ENCODE results near the gene SLC6A7. TPM values are rescaled to one million over a fixed set of nuclear protein-coding genes. Genes with fewer than 3 reads are reported as not detected.

SLC6A7 gene
- total RNA-seq, 2 donors from 2014 or later, result not detected

- no peak for DNase-seq (ENCODE audit: low spot score)
- no peak for TF ChIP-seq CTCF (IDR thresholded peaks at IDR 0.05)
- Histone ChIP-seq H3K9me3 (no peaks in the 10 kb centered on the region), H3K36me3 (no peaks in the 10 kb centered on the region), H3K27ac (no peak overlapping the region), H3K4me1 (peaks cover 0 to 4% of the 10 kb centered on the region in 2 donors), H3K27me3 (no peaks in the 10 kb centered on the region), H3K4me3 (no peak overlapping the region)
Measured at GRCh38 chr5:150239099-150239793, 49.4 kb downstream of the SLC6A7 start.

- no peaks in the 10 kb centered on the region for H3K36me3 ChIP-seq
- TF ChIP-seq CTCF (IDR thresholded peaks at IDR 0.05), result no peak
- H3K9me3 ChIP-seq, result no peaks in the 10 kb centered on the region
- no peak for DNase-seq (ENCODE audit: low spot score)
- H3K4me3 ChIP-seq, result no peak overlapping the region
- H3K27me3 ChIP-seq, result no peaks in the 10 kb centered on the region
- H3K27ac ChIP-seq, result no peak overlapping the region
- peaks cover 0 to 9% of the 10 kb centered on the region in 2 donors for H3K4me1 ChIP-seq
Measured at GRCh38 chr5:150239794-150240122, 49.9 kb downstream of the SLC6A7 start.

GRCh38 chr5:150241298-150242160 lies 51.7 kb downstream of the SLC6A7 start:
- Histone ChIP-seq H3K36me3 (no peaks in the 10 kb centered on the region), H3K9me3 (no peaks in the 10 kb centered on the region), H3K4me1 (peaks cover 0 to 25% of the 10 kb centered on the region in 2 donors), H3K27ac (no peak overlapping the region), H3K27me3 (no peaks in the 10 kb centered on the region), H3K4me3 (no peak overlapping the region)
- no peak for TF ChIP-seq CTCF (IDR thresholded peaks at IDR 0.05)
- DNase-seq (ENCODE audit: low spot score), result no peak

GRCh38 chr5:150242251-150242894 lies 52.5 kb downstream of the SLC6A7 start:
- H3K4me3 ChIP-seq, result no peak overlapping the region
- no peaks in the 10 kb centered on the region for H3K27me3 ChIP-seq
- H3K36me3 ChIP-seq, result no peaks in the 10 kb centered on the region
- no peak for TF ChIP-seq CTCF (IDR thresholded peaks at IDR 0.05)
- peaks cover 0 to 31% of the 10 kb centered on the region in 2 donors for H3K4me1 ChIP-seq
- DNase-seq (ENCODE audit: low spot score), result no peak
- no peak overlapping the region for H3K27ac ChIP-seq
- H3K9me3 ChIP-seq, result no peaks in the 10 kb centered on the region

GRCh38 chr5:150243590-150243989 lies 53.7 kb downstream of the SLC6A7 start:
- no peaks in the 10 kb centered on the region for H3K36me3 ChIP-seq
- no peak overlapping the region for H3K4me3 ChIP-seq
- H3K9me3 ChIP-seq, result no peaks in the 10 kb centered on the region
- DNase-seq (ENCODE audit: low spot score), result no peak
- H3K4me1 ChIP-seq, result peaks cover 0 to 31% of the 10 kb centered on the region in 2 donors
- H3K27ac ChIP-seq, result no peak overlapping the region
- no peak for TF ChIP-seq CTCF (IDR thresholded peaks at IDR 0.05)
- H3K27me3 ChIP-seq, result no peaks in the 10 kb centered on the region

Measured in right atrium auricular region (tissue), 2 donors.